Stimulated activated CD4-positive, alpha-beta T cell treated with anti-CD3 and anti-CD28 coated beads, Interleukin-15, amount 100 ng/mL, for 48 hours (primary cell): ENCODE data around the gene NOL3.
A peak's percentile ranks its signal among the peaks of the same experiment; 100 is the strongest.

Experiments used
- DNase-seq, 2 donors: peaks; one replicate each; pipeline ENCODE4 v3.0.0-alpha.2; 2020; ENCODE audit warnings: low read depth in 2 of 2

Gene NOL3

DNA sequence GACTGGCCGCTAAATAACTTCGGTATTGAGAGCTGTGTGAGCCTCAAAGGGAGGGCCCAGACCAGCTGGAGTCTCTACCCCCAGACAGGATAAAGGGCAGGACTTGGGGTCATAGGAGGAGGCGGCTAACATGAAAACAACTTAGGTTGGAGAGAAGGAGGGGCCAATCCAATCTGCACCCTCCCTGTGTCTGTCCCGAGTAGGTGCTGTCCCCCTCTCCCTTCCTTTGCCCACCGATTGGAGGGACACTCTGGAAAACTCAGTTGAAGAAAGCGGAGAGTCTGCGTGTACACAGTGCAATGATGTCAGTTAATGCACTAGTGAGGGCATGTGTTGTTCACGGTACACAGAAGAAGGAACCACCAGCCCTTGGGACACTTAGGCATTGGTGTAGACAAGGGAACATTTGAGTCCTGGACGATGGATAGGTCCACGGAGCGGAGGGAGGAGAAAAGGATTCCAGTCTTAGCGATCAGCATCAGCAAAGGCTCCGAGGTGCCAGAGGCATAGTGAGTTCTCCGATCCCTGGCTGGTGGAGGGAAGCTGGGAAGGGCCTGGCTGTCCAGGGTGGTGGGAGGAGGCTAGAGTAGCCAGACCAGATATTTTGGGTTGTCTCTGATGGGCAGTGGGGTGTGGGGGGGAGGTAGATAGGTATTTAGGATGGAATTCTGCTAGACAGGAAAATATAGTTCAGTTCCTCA, 761 bp downstream of the NOL3 start:
- no peak for DNase-seq

- DNase-seq = no peak
Observed at GRCh38 chr16:67173323-67173722, 3.0 kb downstream of the NOL3 start.

DNA sequence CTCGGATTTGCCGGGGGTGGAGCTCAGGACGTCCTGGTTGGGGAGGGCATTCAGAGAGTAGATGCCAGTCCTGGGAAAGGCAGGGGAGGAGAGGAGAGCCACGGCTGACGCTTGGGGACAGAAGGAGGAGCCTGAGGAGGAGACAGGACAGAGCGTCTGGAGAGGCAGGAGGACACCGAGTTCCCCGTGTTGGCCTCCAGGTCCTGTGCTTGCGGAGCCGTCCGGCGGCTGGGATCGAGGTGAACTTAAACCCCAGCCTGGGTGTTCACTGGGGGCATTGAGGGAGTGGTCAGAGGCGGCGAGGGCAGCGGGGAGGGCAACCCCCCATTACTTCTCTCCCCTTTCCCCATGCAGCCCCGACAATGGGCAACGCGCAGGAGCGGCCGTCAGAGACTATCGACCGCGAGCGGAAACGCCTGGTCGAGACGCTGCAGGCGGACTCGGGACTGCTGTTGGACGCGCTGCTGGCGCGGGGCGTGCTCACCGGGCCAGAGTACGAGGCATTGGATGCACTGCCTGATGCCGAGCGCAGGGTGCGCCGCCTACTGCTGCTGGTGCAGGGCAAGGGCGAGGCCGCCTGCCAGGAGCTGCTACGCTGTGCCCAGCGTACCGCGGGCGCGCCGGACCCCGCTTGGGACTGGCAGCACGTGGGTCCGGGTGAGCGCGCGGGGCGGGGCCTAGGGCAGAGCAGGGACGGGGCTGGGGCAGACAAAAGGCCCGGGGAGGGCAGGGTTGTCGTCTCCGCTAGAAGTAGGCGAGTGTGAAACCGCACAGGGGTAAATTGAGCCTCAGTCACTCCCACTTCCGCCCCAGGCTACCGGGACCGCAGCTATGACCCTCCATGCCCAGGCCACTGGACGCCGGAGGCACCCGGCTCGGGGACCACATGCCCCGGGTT, 3.7 kb downstream of the NOL3 start:
- no peak for DNase-seq

- DNase-seq = no peak
Observed at GRCh38 chr16:67174706-67175231, 4.4 kb downstream of the NOL3 start.

- no peak for DNase-seq
Observed at GRCh38 chr16:67176662-67177061, 6.3 kb downstream of the NOL3 start.

DNA sequence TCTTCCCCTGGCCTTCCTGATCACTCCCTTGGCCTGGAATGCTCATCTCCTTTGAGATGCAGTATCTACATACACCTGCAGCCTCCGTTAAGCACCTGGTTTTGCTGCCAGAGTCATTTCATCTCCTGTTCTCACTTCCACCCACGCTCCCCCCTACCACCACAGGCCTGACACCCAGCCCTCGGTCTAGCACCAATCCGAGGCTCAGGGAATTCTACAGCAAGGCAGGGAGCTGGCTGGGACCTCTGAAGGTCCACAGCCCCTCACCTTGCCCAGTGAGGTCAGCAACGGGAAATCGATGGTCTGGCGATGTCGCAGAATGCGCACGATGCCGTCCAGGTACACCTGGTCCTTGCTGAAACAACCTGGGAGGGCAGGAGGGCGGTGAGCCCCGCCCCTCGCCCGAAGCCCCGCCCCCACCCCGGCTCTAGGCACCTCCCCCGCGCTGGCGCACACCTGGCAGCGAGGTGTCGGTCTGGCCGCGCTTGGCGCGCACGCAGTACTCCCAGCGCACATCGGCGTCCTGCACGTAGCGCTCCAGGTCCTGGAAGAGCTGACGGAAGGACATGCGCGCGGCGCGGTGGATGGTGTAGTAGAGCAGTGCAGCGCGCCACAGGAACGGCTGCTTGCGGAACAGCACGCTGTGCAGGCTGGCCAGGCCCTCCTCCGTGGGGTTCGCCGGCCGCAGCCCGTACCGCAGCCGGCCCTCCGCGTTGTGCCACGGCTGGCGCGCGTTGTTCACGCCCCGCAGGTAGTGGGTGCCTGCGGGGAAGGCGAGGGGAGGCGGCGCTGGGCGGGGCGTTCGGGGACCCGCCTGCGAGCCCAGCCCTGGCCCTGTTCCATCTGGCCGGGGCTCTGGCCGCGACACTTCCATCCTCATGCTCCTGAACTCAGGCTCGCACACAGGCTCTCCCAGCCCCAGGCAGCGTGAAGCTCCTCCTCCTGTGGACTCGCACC, 7.7 kb downstream of the NOL3 start:
- no peak for DNase-seq

- DNase-seq = no peak
Observed at GRCh38 chr16:67179421-67180080, 9.2 kb downstream of the NOL3 start.

DNA sequence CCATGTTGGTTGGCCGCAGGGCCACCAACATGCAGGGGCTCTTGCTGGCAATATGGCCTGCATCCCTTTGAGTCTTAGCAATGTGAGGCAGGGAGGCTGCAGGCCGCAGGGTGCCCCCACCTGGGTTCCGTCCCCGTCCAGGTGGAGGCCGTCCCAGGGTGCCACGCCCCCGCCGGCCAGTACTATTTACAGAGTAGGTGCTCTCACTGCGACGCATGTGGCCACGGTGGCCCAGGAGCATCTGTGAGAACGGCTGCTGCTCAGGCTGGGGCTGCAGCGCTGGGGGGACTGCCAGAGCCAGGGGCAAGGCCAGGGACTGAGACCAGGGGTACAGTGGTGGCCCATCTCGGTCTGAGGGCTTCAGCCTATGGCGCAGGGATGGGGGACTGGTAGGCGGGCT, 9.8 kb downstream of the NOL3 start:
- DNase-seq = no peak

GRCh38 chr16:67181346-67181745, 11.0 kb downstream of the NOL3 start:
- DNase-seq = no peak

GRCh38 chr16:67182288-67182687, 11.9 kb downstream of the NOL3 start:
- no peak for DNase-seq

GRCh38 chr16:67183284-67183626, 12.9 kb downstream of the NOL3 start:
- DNase-seq = no peak

GRCh38 chr16:67183627-67184452, 13.5 kb downstream of the NOL3 start, which contains the start of gene MATCAP1:
Gene MATCAP1, minus strand, starts transcription at chr16:67183963. Its CDS starts 3,353 bp downstream, at chr16:67180610.
- DNase-seq = peak; percentile 89 to 93

GRCh38 chr16:67184453-67184994, 14.2 kb downstream of the NOL3 start:
- DNase-seq = no peak

DNA sequence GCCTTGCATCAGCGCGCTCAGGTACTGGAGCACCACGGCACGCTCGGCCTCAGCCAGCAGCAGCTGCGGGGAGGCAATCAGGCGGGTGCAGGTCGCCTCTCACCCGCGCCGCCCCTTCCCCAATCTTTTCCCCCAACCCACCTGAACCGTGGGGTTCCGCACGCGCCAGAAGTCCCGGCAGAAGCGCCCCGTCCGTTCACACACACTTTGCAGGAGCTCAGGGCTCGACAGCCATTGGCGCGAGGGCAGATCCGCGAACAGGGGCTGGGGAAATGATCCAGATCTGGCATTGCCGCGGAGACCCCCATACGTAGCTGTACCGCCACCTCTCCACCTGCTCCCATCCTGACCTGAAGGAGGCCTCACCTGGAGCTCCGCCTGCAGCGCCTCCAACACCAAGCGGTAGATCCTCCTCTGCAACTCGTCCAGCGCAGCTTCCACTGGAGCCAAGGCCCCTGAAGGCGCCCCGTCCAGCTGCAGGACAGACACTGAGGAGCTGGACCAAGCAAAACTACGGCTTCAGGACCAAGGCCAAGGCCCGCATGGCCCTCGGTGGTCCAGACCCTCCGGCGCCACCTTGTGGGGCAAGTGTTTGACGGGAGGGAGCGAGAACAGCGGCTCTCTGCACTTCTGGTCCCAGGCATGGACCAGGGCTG, 14.8 kb downstream of the NOL3 start:
- peak; percentile 68 to 87 for DNase-seq

DNA sequence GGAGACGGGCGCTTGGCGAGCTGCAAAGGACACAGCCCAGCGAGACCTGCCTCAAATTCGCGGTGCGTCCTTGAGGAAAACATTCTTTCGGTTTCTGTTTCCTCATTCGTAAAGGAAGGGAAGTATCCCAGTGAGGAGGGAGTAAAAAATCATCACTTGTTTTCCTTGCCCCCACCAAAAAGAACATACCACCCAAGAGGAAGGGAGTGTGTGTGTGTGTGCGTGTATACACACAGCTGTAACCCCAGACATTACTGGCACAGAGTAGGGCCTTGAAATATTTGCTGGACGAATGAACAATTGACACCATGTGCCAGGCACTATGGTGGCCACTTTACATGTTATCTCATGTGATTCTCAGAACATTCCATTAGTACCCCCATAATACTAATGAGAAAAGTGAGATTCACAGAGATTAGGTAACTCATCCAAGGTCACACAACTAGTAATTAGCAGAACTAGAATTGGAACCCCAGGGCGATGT, 15.4 kb downstream of the NOL3 start:
- no peak for DNase-seq

GRCh38 chr16:67186550-67186950, 16.2 kb downstream of the NOL3 start:
- DNase-seq = no peak

GRCh38 chr16:67187175-67187890, 17.0 kb downstream of the NOL3 start:
- no peak for DNase-seq

DNA sequence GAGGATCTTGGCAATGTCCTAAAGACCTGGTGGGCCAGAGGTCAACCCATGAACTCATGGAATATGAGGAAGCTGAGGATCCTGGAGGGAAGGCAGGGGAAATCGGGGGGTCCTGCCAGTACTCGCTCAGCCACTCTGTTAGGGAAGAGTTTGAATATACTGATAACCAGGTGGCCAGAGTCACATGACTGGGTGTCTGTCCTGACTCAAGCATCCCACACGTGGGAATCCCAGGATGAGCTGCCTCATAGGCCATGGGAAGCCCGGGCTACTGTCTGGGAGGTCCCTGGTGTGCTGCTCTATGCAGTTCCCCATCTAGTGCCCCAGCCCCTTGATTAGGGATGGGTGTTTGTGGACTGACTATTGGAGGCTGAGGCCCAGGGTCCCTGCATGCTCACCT, 18.0 kb downstream of the NOL3 start:
- DNase-seq = no peak

GRCh38 chr16:67188798-67189197, 18.5 kb downstream of the NOL3 start:
- DNase-seq = no peak
